Activated gamma-delta T cell treated with anti-CD3 and anti-CD28 coated beads, Interleukin-2, amount 50 U/mL, for 16 hours (primary cell): ENCODE data around the gene ADGRV1.

Experiments
- DNase-seq: peaks from one replicate; pipeline ENCODE4 v3.0.0-alpha.2; 2020; ENCODE audit warnings: low read depth

Gene ADGRV1

GRCh38 chr5:90875456-90875855 lies 316.9 kb downstream of the ADGRV1 start:
- DNase-seq, result no peak

GRCh38 chr5:90876366-90876765 lies 317.8 kb downstream of the ADGRV1 start:
- DNase-seq, result no peak

GRCh38 chr5:90877049-90877448 lies 318.5 kb downstream of the ADGRV1 start:
- DNase-seq, result no peak

- no peak for DNase-seq
Measured at GRCh38 chr5:90878081-90878480, 319.5 kb downstream of the ADGRV1 start.

DNA sequence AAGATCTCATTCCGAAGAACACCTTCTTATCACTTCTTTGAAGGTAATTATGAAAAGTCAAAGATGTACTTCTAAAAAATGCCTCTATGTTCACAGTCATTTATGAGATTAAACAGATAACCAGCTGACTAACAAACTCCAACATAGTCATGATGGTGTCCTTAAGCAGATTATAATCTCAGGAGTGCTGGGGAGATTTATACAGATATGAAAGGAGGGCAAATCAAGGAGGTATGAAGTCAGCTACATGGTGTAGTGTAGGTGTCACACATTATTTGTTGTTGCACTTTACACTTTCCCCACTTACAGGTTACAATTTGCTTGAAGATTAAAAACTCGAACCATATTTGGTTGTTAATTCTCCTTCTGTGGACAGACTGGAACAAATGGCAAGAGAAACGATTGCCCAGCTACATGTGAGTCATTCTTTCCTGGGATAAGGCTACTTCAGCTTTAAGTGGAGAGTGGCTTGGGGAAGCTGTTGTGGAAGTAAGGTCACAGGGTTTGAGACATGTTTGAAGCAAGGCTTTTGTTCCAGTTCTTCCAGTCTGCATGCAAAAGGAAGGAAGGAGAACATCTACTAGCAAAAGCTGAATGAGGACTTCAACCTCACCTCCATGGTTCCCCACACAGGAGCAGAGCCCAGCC lies 320.1 kb downstream of the ADGRV1 start:
- DNase-seq, result no peak

- DNase-seq, result no peak
Measured at GRCh38 chr5:90881626-90882150, 323.1 kb downstream of the ADGRV1 start.

DNA sequence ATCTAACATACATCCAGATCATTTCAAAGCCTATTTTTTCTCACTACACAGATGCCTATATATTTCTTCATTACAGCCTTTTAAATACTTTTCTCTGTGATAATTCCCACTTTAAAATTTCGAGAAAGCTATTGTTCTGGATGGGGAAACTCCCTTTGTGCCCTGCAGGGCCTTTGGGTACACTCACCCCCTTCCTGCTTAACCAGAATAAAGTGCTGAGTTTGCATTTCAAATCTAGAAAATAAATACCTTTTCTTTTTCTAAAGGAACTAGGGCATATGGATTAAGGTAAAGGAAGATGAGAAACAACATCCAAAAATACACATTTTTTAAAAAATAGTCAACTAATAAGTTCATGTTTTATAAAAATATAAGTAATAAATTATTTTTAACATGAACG lies 323.9 kb downstream of the ADGRV1 start:
- no peak for DNase-seq

DNA sequence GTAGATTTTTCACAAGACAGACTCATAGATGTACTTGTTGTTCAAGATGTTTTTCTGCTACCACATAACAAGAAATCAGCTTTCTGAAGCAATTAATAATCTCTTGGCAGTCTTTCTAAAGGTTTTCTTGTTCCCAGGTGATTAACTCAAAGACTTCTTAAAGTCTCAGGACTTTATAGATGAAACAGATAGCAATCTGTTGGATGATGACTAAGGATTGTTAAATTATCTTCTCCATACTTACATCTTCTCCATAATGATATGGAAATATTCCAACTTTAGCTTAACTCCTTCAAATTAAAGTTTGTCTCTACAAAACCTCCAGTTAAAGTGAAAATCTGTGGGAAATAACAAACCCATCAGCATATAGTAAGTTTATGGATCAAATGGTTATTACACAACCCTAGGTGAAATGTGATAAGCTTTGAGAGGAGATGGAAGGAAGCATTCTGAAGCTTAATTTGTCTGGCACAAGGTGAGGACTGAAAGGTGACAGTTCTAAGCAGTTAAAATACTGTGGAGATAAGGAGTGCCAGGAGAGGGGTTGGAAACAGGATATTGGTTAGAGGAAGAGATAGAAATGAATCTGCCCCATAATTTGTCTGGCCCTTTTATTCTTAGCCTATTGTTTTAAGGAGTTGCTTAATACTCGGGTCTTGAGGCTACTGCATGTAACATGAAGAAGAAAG lies 326.7 kb downstream of the ADGRV1 start:
- no peak for DNase-seq

- no peak for DNase-seq
Measured at GRCh38 chr5:90886381-90886780, 327.8 kb downstream of the ADGRV1 start.

GRCh38 chr5:90888511-90889324 lies 330.1 kb downstream of the ADGRV1 start:
- no peak for DNase-seq

DNA sequence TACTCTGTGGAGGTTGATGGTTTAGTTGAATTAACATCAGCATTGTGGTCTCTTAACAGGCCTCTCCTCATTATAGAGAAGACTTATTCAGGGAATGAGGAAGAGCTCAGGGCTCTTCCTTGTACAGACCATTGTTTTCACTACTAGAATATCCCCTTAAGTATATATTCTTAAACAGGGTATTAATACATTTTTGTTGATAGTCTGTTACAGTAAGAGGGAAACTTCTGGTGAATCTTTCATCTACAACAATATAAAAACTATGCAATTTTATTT lies 330.7 kb downstream of the ADGRV1 start:
- no peak for DNase-seq

- DNase-seq, result no peak
Measured at GRCh38 chr5:90890180-90890579, 331.6 kb downstream of the ADGRV1 start.

GRCh38 chr5:90894866-90895420 lies 336.3 kb downstream of the ADGRV1 start:
- DNase-seq, result no peak

DNA sequence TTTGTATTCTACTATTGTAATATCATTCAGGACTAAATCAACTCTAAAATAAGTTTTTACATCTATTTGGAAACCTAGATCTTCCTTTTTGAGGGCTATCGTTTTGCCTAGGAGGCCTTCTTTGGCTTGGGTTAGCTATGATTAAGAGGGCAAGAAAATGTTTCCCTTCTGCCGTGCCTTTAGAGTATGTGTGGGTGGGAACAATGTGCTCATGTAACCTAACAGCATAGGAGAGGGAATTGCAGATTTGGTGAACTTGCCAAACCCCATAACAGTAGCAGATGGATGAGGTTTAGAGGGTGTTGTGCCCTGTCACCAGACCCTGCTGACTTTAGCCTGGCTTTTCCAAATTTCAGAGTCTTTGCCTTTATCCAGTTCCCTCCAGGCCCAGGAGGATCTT lies 339.0 kb downstream of the ADGRV1 start:
- no peak for DNase-seq

GRCh38 chr5:90898326-90899013 lies 339.9 kb downstream of the ADGRV1 start:
- no peak for DNase-seq

GRCh38 chr5:90899014-90899604 lies 340.5 kb downstream of the ADGRV1 start:
- no peak for DNase-seq

DNA sequence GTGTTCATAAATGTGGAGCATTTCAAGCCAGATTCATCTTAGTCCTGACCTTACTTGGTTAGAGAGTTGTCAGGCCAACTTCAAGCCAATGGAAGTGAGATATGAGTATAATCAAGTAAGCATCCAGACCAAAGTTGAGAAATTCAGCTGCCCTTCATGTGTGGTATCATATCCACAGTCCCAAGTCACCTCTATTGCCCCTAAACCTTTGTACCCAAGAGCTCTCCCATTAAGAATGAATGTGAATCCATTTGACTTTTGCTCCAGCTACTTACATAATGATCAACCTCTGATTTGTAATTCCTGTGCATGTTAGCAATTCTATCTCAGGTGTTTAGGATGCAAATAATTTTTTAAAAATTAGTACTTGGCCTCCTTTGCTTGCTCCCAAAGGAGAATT lies 342.7 kb downstream of the ADGRV1 start:
- no peak for DNase-seq

DNA sequence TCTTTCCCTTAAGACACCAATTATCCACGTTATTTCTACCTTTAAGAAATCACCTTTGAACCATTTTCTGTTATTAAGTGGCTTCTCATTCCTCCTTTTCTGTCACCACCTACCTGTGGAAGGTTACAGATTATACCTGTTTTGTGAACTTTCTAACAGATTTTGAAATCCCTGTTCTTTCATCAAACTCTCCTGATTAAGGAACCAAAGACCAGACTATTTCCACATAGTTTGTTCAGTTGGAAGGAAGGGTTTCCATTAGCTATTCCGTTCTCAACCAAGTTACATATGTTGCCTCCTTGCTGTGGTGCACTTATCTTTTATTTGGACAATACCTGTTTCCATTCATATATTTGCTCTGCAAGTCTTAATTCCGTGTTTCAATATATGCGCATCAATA lies 343.6 kb downstream of the ADGRV1 start:
- no peak for DNase-seq

GRCh38 chr5:90902651-90903386 lies 344.2 kb downstream of the ADGRV1 start:
- no peak for DNase-seq

GRCh38 chr5:90909101-90909503 lies 350.5 kb downstream of the ADGRV1 start:
- no peak for DNase-seq

DNA sequence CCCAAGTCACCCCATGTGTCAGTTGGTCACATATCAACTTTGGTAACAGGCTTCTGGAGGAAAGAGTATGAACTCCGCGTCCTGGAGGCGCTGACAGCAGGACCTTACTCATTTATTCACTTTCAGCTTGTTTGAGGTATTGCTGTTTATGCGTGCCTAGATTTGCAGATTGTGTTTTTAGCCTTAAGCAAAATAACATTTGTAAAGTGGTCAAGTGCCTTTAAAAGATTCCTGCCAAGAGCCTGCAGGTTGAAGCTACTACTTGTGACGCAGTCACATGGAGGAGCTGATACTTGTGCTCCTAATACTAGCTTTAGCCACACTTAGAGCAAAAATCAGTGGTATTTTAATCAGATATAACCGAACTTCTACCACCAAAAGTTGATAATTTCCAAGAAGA lies 351.3 kb downstream of the ADGRV1 start:
- DNase-seq, result no peak
